SK-N-MC (cell line): ENCODE measurements around the gene OR2L3.

Experiments used
- EZH2 ChIP-seq: fragments of 200-600 bp; sonication (generic); IDR thresholded peaks from one replicate; pipeline ENCODE4 v1.6.1; 2017; ENCODE audit warnings: antibody characterized with exemption
- POLR2AphosphoS5 ChIP-seq: IDR thresholded peaks from 2 replicates; pipeline ENCODE4 v1.6.1; 2012; ENCODE audit warnings: mild to moderate bottlenecking, low read depth, low read length, borderline replicate concordance

- TF ChIP-seq POLR2AphosphoS5 (no peak), EZH2 (no peak)
Measured at GRCh38 chr1:248045209-248045608, 1.4 kb upstream of the OR2L3 start.
